SW 1271 (cell line): ENCODE results near the gene UNC5B.

ENCODE experiments used
- DNase-seq, 2 experiments: peaks; one replicate each; lab custom pipeline; 2025; lab: John Stamatoyannopoulos, UW

Gene UNC5B

DNA sequence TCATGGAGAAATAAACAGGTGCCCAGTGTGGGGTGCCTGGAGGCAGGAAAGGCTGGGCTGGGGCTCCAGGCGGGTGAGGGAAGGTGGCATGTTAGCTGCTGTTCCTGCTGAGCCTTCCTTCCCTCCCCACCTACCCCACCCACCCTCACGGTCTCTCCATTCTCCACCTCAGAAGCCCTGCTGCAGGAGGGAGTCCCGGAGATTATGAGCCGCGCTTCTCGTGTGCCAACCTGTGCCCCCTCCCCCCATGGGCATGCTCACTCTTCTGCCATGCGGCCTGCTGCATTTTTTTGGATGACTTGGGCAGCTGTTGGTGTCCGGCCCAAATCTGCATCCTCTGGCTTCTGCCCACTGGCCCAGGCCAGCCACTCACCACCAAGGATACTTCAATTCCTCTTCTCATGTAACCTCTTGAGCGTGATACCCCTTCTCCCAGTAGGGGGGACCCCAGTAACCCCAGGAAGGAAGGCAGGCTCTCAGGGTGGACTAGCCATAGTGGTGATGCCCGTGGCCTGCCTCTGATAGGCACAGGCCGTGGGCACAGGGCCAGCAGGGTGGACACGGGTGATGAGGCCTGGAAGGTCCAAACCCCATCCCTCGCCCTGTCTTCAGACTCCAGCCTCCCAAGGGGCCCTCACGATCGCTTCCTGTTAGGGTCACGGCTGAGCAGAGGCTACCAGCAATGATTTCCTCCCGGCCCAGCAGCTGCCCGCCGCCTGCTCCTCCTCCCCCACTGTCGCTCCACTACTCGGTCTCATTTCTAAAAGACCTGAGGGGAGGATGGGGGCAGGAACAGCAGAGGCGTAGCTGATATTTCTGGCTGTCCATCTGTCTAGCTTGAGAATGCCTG is 27.8 kb downstream of the UNC5B start:
- no peak for DNase-seq

DNA sequence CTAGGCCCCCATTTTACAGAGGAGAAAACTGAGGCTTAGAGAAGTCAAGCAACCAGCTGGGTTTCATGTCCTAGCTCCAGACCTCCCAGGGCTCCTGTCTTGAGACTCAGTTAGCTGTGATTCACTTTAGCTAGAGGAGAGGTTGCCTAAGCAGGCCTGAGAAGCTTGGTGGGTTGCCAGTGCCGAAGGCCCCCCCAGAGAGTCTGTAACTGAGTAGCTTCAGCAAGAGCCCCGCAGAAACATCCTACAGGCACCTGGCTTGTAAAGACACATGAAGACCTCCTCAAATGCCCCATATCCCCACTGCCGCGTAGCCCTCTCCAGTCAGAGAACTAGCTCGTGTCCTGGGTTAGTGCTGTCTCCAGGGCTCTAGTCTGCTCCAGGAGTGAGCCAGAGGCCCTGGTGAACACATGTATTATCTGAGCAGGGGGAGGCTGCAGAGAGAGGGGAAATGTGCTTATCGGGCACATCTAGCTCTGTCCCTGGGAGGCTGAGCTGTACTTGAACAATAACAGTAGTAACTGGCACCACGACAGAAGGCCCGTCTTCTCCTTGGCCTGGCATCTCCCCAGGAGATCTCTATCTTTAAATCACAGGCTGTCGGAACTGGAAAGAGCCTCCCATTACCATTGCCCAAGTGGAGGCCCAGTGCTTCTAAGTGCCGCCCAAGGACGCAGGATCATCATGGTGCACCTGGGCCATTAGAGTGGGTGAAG is 28.9 kb downstream of the UNC5B start:
- no peak for DNase-seq

DNA sequence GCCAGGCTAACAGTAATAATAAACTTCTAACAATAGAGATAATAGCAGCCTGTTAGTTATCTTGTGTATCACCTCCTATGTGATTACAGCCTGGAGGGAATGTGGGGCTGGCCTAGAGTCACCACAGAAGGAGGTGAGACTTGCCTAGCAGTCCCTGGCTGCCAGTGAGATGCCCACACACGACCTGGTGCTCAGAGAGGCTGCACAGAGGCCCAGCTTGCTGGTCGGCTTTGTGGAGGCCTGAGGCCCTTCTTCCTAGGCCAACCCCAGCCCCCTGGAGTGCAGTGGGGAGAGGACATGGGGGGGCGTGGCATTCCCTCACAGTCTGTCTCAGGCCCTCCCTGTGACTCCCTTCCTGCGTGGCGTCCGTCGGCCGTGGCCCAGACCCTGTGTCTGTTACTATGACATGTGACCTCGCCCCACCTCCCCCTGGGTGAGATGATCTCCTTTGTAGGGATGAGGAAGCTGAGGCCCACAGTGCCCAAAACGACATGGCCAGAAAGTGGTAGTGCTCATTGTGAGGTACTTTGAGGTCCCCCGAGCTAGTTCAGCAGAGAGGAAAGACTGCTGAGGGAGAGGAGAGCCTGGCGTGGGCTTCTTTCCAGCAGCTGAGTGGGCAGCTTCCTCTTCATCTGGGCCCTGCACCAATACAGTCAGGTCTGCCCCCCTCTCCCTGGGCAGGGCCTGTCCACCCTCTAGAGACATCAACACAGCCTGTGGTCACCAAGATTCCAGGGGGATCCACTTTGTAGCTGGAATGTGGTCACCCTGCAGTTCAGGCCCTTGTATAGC is 29.7 kb downstream of the UNC5B start:
- no peak for DNase-seq

DNA sequence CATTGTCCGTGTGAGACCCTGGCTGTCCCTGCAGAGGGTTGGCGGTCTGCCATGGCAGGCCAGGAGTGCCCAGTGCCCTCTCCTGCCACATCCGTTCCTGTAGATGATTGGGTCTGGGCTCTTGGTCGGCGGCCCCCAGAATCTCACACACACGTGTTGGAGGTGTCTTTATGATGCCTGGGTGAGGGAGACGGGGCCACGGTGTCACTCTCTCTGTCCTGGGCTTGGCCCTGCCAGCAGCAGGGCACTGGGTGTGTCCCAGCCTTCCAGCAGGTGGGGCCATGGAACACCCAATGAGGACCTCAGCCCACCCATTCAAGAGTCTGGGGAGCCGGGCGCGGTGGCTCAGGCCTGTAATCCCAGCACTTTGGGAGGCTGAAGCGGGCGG is 30.2 kb downstream of the UNC5B start:
- DNase-seq, result no peak

DNA sequence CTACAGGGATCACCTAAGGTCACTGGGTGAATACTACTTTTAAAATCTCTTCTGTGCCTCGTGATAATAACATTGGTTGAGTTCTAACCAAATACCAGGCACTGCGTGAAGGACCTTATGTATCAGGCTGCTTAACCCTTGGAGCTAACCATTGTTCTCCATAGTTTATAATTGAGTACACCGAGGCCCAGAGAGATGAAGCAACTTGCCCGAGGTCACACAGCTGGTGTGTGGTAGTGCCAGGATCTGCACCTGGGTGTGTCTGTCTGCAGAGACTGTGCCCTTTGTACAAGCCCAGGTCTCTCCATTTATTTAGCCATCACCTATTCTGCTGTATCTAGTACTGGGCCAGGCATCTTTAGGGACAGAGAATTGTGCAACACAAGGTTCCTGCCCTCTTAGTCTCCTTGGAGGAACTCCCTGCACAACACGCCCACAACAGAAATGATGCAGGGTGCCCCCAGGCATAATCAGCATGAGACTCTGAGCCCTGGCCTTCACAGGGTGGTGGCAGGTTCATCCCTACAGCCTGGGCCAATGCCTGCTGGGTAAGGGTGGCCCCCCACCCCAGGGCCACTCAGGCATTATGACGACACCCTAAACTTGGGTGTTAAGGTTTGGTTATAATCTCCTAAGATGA is 31.5 kb downstream of the UNC5B start:
- DNase-seq, result no peak

DNA sequence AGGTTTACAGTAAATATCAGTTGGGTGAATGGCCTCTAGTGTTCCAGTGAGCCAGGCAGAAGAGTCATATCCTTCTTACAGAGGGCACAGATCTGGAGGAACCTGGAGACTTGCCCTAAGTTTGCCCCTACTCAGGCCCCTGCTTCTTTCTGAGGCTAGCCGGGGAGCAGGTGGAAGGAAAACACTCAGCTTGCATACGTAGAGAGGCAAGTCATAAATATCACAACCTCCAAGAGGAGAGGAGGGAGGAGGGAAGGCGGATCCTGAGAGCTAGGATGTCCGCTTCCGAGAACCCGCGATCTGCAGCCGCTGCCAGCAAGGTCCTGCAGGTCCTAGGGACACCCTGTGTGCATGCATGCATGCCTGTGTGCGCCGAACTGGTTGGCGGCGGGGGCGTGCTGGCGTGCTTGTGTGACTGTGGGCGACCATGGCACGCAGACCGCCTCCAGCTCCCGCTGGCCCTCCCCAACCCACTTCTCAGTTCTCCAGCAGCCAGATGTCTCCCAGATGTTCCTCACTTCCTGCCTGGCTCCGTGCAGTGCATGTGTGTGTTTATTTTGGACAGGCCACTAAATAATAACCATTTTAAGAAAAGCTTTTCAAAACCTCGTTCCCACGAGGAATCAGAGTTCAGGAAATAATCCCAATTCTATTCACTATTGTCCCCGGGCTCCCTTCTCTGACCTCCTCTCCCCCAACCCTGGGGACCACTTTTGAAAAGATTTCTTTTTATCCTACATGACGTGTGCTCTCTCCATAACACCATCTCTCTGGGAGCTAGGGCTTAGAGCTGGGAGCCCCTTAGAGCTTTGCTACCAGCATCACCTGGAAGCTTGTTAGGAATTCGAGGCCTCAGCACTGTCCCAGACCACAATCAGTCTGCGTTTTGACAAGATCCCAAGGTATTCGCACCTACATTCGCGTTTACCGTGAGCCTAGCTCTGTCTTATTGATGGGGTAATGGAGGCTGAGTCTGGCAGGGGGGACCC is 32.4 kb downstream of the UNC5B start:
- DNase-seq, result no peak

DNA sequence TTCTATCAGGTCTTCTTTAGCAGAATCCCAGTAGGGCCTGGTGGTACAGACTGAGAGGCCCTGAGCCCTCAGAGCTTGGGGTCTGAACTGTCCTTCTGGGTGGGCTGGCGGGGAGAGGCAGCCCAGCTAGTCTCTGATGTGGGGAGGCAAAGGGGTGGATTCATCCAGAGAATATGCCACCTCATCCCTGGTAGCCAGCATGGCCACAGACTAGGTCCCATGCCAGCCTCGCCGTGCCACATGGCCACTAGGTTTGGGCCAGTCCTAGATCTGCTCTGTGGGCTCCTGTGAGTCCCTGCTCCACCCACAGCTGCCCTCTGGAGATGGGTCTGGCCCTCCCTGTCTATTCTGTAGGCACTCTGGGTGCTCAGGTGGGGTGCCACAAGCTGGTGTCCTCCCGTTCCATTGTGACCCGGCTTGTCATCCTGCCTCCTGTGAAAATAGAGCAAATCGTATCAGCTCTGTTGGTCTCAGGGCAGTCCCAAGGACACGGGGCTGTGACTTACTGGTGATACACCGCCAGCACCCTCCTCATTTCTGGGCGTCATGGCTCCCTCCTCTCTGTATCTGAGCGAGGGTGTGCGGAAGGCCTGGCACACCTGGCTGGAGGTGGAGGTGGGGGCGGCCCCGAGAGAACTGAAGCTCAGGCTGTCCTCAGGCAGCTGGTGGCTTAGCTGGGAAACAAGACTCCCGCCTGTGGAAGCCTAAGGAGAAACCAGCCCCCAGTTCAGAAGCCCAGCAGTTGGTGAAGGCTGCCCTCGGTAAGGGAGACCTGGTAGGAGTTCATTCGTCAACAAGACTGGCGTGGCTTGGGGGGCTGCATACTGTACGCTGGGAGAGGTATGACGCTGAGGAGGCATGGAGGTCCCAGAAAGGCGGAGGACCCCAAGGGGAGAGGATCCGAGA is 33.3 kb downstream of the UNC5B start:
- no peak for DNase-seq

DNA sequence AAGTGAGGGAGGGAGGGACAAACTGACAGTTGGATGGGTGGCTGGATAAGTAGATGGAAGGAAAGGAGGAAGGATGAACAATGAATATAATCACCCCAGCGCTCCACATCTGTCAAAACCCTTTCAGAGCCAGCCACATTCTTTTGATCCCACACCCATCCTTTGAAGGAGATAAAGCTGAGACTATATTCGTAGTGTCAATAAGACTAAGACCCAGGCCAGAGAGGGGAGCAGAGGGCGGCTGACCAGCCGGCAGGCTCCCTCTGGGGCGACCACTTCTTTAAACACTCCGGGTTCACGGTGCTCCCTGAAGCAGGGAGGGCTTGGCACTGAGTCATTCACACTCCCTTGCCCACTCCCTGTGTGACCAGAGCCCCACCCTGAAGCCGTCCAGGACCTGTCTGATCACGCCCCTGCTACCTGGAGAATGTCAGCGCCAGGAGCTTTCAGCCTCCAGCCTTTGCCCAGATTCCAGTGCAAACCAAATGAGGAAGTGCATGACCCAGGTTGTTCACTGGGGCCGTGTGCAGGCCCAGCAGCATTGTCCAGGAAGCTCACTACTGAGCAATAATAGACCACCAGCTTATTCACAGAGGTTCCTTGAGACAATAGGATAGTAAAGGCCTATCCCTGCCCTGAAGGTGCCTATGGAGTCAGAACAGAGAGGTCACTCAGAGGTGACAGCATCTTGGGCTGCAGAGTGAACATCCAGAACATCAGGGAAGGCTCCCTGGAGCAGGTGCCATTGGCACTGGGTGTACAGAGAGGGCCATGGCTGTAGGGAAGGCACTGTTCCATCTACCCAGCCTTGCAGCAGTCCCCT is 34.4 kb downstream of the UNC5B start:
- DNase-seq, result no peak

DNA sequence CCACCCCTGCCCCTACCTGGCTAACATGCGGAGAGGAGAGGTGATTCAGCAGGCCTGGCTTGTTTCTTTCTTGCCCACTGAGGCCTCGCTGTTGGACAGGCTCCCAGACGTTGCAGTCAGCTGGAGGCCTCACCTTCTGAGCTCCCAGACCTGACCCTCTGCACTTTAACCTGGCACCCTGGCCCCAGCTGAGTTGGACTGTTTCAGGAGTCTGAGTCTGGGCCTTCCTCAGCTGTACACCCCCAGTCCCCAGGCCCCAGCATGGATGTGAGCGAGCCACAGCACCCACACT is 35.0 kb downstream of the UNC5B start:
- DNase-seq, result no peak

DNA sequence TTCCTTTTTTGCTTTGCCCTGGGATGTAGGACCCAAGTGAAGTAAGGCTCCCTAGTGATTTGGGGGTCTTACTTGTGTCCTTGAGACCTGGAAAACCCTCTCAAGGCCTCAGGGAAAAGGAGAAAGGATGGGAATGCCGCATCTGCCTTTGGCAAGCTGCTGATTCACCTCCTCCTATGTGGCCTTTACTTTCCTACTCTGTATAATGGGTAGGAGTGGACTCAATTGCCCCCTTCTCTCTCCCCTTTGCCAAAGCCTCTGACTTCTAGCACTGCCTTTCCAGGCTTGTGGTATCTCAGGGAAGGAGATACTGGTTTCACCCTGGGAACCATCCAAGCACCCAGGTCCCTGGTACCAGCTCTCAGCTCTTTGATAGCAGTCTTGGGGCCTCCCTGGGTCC is 35.4 kb downstream of the UNC5B start:
- DNase-seq, result no peak

DNA sequence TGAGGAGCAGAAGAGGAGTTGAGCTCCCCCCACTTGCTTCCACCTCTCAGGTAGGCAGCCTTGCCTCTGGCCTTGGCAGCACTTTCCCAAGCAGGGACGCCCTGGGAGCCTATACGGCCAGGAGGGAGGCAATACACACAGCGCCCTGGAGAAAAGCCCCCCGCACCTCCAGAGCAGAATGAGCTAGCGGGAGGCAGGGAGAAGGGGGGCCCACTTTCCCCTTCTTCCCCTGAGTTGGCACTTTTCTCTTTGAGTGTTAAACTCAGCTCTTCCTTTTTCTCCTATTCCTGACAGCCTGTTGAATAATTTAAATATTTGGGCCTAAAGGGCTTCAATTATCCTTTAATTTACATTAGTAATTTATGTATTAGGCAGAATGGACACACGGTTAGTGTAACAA is 35.8 kb downstream of the UNC5B start:
- no peak for DNase-seq

DNA sequence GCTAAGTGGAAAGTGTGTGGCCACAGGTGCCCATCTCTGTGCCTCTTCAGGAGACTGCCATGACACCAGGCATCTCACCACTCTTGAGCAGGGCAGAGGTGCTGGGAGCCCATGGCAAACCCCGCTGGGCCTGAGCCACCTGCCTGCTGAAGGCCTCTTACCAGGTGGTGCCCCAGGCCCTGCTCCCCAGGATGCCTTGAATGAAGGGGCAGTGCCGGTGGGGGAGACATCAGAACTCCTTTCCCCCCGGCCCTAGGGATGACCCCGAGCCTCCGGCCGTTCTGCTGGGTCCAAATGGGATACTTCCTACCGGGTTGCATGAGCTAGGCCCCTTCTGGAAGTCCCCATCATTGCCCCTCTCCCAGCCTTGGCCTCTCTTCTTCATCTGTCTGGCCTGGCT is 37.6 kb downstream of the UNC5B start:
- no peak for DNase-seq

DNA sequence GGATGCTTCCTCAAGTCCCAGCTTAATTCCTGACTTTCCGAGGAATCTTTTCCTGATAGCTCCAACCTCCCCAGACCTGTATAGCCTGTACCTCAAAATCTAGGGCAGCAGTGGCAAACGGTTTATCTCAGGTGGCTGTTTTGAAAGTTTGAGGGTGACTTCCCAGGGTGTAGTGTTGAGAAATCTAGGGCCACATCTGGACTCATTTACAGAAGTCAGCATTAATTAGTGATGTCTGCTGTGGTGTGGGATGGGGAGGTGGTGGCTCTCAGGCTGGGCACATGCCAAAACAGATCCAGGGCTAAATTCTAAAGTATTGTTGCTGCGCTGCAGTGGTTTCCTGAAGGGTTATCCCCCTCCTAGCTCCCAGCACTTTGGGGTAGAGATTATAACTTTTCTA is 38.0 kb downstream of the UNC5B start:
- DNase-seq, result no peak

DNA sequence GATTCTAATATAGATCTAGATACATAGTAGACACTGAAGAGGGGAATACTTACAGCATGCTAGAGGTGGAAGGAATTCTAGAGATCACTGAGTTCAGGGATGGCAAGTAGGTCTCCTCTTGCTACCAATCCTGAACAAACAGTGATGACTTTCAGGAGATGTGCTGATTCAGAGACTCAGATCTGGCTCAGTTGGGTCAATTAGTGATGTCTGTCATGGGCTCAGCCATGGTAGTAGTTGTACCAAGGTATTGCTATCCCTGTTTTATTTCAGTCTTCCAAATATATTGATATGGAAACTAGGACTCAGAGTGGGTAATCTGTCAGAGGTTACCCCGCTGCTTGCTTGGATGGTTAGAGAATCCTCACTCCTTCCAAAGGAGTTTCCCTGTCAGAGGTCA is 38.5 kb downstream of the UNC5B start:
- DNase-seq, result no peak

DNA sequence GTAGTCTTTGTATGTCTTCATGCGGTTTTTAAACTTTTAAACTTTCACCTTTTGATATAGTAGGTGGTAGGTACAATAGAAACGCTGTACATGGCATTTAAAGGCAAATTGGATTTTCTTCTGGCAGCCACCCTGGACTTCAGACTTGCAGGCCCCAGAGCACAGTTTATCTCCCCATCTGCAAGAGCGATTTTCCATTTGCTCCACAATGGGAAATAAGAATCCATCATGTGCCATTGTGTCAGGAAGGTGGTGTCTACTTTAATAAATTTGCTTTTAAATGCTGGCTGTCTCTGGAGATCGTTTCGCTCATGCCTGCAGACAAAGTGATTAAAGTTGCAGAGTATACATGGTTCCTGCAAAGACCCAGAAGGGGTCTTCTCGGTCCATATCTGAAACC is 38.9 kb downstream of the UNC5B start:
- no peak for DNase-seq

DNA sequence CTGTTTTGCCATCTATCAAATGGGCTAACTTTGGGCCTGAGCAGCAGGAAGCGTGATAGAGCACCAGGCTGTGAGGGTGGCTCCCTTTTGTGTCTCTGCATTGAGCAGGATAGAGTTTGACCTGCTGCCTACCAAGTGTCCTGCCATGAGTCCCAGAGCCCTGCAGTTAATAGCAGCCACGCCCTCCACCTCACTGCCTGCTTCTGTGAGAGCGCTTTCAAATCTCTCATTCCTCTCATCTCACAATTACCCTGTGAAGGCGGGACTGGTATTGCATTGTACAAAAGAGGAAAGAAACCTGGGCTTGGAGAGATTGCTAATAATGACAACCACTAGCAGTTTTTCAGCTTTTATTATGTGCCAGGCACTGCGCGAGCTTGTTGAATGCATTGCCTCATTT is 39.9 kb downstream of the UNC5B start:
- no peak for DNase-seq

DNA sequence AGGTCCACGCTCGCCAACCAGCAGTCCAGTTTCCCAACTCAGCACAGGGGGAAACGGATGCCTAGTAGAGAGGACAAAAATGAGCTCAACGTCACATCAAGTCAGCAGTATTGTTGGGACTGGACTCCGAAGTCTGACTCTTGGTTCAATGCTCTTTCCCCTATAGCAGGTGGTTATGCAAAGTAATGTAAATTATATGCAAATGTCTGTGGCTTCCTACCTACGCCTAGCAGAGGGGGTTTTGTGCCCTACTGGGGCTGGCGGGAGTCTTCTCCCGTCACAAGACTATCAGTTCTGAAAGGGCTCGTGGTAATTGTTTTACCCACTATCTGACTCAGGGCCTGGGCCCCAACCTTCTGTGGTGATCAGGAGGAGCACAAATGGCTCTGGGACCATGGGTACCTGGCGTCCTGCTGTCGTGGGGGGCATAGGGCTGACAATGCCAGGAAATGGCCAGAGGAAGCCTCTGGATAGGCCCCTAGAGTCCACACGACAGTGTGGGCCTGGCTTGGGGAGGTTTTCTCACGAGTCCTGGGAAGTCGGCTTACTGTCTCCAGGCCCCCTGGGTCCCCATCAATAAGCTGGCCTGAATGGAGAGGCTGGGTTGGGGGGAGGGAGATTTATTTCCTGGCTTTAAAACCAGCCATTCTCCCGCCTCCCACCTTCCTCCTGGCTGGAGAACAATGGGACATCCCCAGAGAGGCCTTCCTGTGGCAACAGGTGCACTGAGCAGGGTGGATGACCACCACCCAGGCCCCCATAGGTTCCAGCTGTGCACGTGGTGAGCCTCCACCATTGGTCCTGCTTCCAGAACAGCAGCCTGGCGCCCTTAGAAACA is 41.8 kb downstream of the UNC5B start:
- no peak for DNase-seq

DNA sequence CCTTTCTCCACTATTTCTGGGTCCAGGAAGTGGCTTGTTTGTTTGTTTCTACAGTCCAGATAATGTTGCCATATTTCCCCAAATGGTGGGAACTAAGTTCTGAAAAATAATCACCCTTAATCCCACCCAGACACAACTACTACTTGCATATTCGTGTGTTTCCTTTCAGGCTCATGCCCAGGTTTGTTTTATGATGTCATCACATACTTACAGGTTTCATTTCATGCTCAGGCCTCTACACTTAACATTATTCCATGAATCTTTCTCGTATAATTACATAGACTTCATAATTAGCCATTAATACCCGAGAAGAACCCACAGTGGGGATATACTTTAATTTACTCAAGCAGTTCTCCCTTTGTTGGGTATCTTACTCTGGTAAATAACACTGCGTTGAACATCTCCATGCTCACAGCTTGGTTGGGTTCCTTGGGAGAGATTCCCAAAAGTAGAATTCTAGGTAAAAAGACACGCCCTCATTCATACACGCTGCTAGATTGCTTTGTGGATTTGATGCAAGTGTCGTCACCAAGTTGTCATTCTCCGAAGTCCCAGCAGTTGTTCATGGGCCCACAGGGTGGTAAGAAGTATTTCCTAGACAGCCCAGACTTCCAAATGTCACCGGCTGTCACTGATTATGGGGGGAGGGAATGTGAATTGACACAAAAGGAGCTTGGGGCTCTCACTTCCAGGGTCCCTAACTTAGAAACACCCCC is 42.6 kb downstream of the UNC5B start:
- DNase-seq, result no peak
